ENCODE data around the gene MPP7. TPM values are rescaled to one million over a fixed set of nuclear protein-coding genes. Genes with fewer than 3 reads are reported as not detected.

MPP7 gene
- total and polyA plus RNA-seq, 9 donors: 3.0 to 7.0 (median 4.6) TPM

Other genes with a start within 250 kb of the MPP7 start
- gene WAC, start 230.1 kb upstream of the MPP7 start, total RNA-seq: 50.5 TPM
- 10 to 100 TPM; 73.7 to 92.6 (median 80.8) TPM for gene WAC, start 230.1 kb upstream of the MPP7 start, polyA plus RNA-seq (ENCODE audit: insufficient read depth in 1 of 8, insufficient read length in 8 of 8, low replicate concordance in 1 of 8)